Fibroblast of skin of scalp (primary cell): ENCODE data around the gene NATD1.
"Not testable (repeated sequence)": the region's sequence is repeated elsewhere in the genome, so short reads cannot be mapped to it uniquely, and the experiment has no call there.

Experiments
- DNase-seq: peaks from one replicate; pipeline ENCODE4 v3.0.0-alpha.2; 2013

Gene NATD1

GRCh38 chr17:21214015-21214776 is 39.0 kb downstream of the NATD1 start, which contains the start of gene TMEM11:
Gene TMEM11 (minus strand): TSS chr17:21214161. CDS start chr17:21214152, 9 bp downstream.
- DNase-seq: peak; percentile 95

- no peak for DNase-seq
These were observed 39.6 kb downstream of the NATD1 start for GRCh38 chr17:21213638-21214014.

GRCh38 chr17:21212826-21213637 is 40.2 kb downstream of the NATD1 start:
- no peak for DNase-seq

GRCh38 chr17:21211825-21212479 is 41.3 kb downstream of the NATD1 start:
- no peak for DNase-seq

- no peak for DNase-seq
These were observed 42.7 kb downstream of the NATD1 start for GRCh38 chr17:21210411-21211076.

- DNase-seq: peak; percentile 49
These were observed 43.6 kb downstream of the NATD1 start for GRCh38 chr17:21209511-21210175.

GRCh38 chr17:21208352-21208751 is 44.9 kb downstream of the NATD1 start:
- DNase-seq: no peak

- no peak for DNase-seq
These were observed 48.3 kb downstream of the NATD1 start for GRCh38 chr17:21204935-21205334.

- DNase-seq: no peak
These were observed 50.7 kb downstream of the NATD1 start for GRCh38 chr17:21202512-21202911.

- DNase-seq: no peak
These were observed 51.3 kb downstream of the NATD1 start for GRCh38 chr17:21201874-21202273.

- no peak for DNase-seq
These were observed 52.0 kb downstream of the NATD1 start for GRCh38 chr17:21201298-21201595.

GRCh38 chr17:21200590-21201297 is 52.5 kb downstream of the NATD1 start:
- DNase-seq: no peak

GRCh38 chr17:21199856-21200255 is 53.4 kb downstream of the NATD1 start:
- DNase-seq: no peak

GRCh38 chr17:21199311-21199710 is 53.9 kb downstream of the NATD1 start:
- DNase-seq: peak; percentile 44

GRCh38 chr17:21198411-21198810 is 54.8 kb downstream of the NATD1 start:
- no peak for DNase-seq

GRCh38 chr17:21196126-21196525 is 57.1 kb downstream of the NATD1 start:
- DNase-seq: no peak

- DNase-seq: peak; percentile 40
These were observed 58.5 kb downstream of the NATD1 start for GRCh38 chr17:21194703-21195102.

- peak; percentile 11 for DNase-seq
These were observed 59.0 kb downstream of the NATD1 start for GRCh38 chr17:21194226-21194625.

- no peak for DNase-seq
These were observed 60.2 kb downstream of the NATD1 start for GRCh38 chr17:21193031-21193430.

GRCh38 chr17:21192414-21192813 is 60.8 kb downstream of the NATD1 start:
- not testable (repeated sequence) for DNase-seq

GRCh38 chr17:21191698-21192097 is 61.5 kb downstream of the NATD1 start:
- no peak for DNase-seq

GRCh38 chr17:21190078-21190477 is 63.1 kb downstream of the NATD1 start:
- DNase-seq: no peak
